ENCODE measurements around the gene TNS4. TPM values are rescaled to one million over a fixed set of nuclear protein-coding genes. Genes with fewer than 3 reads are reported as not detected.

Gene TNS4
- total RNA-seq, 4 donors from 2014 or later, result 1.8 to 2.1 TPM; not detected in 2

DNA sequence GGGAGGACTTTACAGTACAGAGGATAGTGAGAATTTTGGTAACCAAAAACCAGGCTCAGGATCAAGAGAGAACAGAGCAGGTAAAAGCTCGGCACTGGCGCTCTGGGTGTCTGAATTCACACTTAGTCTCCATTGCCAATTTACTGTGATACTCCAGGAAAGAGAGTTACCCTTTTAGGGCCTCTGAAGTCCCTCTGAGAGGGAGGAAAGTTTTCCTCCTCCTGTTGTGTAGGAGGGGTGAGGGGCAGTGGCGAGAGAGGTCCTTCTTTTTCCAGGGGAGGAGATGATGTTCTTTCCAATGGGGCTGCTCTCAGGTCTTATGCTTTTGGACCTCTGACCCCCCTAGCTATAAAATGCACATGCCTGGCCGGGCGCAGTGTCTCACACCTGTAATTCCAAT, 5.4 kb upstream of the TNS4 start:
- DNase-seq (ENCODE audit: low spot score) (no peak), ATAC-seq (ENCODE audit: low FRiP score) (no peak)
- TF ChIP-seq, protein P1, sequence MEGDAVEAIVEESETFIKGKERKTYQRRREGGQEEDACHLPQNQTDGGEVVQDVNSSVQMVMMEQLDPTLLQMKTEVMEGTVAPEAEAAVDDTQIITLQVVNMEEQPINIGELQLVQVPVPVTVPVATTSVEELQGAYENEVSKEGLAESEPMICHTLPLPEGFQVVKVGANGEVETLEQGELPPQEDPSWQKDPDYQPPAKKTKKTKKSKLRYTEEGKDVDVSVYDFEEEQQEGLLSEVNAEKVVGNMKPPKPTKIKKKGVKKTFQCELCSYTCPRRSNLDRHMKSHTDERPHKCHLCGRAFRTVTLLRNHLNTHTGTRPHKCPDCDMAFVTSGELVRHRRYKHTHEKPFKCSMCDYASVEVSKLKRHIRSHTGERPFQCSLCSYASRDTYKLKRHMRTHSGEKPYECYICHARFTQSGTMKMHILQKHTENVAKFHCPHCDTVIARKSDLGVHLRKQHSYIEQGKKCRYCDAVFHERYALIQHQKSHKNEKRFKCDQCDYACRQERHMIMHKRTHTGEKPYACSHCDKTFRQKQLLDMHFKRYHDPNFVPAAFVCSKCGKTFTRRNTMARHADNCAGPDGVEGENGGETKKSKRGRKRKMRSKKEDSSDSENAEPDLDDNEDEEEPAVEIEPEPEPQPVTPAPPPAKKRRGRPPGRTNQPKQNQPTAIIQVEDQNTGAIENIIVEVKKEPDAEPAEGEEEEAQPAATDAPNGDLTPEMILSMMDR (IDR thresholded peaks at IDR 0.05), result no peak

DNA sequence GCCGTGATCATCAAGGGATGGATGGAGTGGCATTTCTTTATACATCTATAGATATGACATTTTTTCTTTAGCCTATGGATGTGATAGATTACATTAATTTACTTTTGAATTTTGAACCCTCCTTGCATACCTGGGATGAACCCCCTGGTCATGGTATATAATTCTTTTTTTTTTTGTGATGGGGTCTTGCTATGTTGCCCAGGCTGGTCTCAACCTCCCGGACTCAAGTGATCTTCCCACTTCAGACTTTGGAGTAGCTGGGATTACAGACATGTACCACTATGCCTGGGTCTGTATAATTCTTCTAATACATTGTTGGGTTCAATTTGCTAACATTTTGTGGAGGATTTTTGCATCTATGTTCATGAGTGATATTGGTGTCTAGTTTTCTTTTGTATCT, 1.7 kb upstream of the TNS4 start:
- TF ChIP-seq, protein P1 (IDR thresholded peaks at IDR 0.05), result no peak
- ATAC-seq (ENCODE audit: low FRiP score) (no peak), DNase-seq (ENCODE audit: low spot score) (no peak)

DNA sequence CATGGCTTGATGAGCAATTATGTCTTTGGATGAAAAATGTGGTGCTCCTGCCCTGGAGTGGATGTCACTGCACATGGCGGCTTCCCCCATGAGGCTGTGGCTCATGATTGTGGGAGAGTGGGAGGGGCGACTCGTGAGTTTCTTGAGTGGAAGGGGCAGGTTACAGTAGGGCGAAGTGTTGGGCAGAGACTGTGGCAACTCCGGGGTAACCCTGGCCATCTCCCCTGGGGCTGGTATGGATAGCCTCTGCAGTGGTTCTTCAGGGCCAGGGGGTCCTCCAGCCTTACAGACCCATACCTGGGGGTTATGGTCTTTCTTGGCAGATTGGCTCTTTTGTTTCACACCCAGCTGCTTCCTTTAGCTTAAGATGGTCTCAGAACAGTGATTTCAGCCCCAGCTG, 1.3 kb upstream of the TNS4 start:
- no peak for DNase-seq (ENCODE audit: low spot score)
- ATAC-seq (ENCODE audit: low FRiP score), result no peak
- TF ChIP-seq, protein P1 (IDR thresholded peaks at IDR 0.05), result no peak

DNA sequence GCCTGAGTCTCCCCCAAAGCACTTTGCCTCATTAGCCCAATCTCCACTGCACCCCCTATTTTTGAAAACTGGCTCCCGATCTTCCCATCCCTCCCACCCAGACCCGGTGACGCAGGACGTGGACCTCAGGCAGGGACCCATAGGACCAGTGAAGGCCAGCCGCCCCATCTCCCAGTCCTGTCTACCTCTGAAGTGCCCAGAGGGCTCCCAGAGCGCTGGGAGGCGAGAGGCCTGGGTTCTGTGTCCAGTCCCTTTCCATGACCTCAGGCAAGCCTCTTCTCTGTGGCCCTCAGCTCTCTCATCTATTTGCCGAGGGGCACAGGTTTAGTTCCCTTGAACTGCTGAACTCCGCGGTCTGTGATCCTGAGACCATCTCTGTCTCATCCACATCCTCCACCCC, 714 bp downstream of the TNS4 start:
- no peak for DNase-seq (ENCODE audit: low spot score)
- ATAC-seq (ENCODE audit: low FRiP score), result no peak
- TF ChIP-seq, protein P1 (IDR thresholded peaks at IDR 0.05), result no peak

DNA sequence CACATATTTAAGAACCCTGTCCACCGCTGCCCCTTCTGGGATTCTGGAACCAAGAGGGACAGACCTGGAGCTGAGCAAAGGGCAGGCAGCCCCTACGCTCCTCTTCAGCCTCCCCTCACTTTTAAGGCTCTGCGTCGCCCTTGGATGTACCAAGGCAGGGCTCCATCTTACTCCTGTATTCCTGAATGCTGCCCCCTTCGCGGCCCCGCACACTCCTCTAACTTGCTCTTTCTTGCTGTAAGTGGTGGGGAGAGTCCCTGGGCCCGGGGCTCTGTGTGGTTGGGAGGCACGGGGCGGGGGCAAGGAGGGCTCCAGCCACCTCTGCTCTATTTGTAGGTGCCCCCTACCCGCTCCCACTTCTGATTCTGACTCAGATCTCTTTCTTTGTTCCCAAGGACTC, 1.2 kb downstream of the TNS4 start:
- ATAC-seq (ENCODE audit: low FRiP score) (no peak), DNase-seq (ENCODE audit: low spot score) (no peak)
- TF ChIP-seq, protein P1 (IDR thresholded peaks at IDR 0.05), result no peak

DNA sequence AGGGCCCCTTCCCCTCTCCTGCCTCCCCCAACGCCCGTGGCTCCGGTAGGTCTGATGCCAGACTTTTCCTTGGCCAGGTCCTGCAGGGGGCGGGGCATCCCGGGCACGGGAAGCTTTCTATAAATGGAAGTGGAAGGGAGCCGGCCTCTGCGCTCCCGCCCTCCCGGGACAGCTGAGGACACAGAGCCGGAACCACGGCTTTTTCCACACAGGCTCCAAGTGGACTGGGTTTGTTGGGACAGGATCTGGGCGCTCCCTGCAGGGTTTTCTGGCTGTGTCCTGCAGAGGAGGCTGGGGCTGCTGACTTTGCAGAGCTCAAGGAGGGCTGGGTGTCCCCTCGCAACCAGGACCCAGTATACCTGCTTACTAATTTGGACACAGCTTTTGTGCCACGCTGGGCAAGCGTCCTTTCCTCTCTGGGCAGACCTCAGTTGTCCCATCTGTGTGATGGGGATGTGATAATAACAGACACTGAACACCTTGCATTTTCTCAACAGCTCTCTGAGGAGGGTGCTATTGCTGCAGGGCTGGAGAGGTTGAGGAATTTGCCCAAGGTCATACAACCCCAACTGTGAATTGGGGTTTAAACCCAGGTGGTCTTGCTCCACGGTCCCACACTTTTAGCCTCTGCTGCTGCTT, 1.8 kb downstream of the TNS4 start:
- peak; percentile 86 for ATAC-seq (ENCODE audit: low FRiP score)
- TF ChIP-seq, protein P1 (IDR thresholded peaks at IDR 0.05), result no peak
- peak; percentile 65 for DNase-seq (ENCODE audit: low spot score)

DNA sequence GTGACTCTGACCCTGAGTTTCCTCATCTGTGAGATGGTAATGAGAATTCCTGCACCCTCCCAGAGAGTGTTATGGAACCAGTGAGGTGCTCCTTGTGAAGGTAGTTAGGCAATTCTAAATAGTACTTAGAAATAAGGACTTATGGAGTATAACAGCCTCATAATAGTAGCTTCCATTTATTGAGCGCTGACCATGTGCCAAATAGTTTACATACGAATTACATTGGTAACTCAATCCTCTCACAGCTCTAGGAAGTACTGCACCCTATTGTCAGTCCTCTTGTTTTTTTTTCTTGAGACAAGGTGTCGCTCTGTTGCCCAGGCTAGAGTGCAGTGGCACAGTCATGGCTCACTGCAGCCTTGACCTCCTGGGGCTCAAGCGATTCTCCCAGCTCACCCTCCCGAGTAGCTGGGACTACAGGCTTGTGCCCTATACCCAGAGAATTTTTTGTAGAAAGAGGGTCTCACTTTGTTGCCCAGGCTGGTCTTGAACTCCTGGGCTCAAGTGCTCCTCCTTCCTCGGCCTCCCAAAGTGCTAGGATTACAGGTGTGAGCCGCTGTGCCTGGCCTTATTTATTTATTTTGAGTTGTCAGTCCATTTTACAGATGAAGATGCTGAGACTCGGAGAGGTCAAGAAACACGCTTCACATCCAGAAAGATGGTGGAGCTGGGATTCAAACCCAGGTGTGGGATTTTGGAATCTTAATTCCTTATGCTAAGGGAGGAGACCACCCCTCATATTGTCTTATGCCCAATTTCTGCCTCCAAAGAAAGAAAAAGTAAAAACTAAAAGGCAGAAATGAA, 2.9 kb downstream of the TNS4 start:
- TF ChIP-seq, protein P1 (IDR thresholded peaks at IDR 0.05), result no peak
- DNase-seq (ENCODE audit: low spot score) (no peak), ATAC-seq (ENCODE audit: low FRiP score) (no peak)

Data from omental fat pad (tissue), 4 donors.